NB4 (cell line): Measurements from ENCODE around the gene C5orf46.

Experiments
- POLR2A ChIP-seq: IDR thresholded peaks from 2 replicates; pipeline ENCODE4 v1.6.1; 2011; ENCODE audit warnings: mild to moderate bottlenecking; ENCODE audit not compliant: insufficient read length; ENCODE audit errors: extremely low read depth
- TF ChIP-seq, protein P1 (sequence below): IDR thresholded peaks from one replicate; pipeline ENCODE4 v1.5.1; 2012; ENCODE audit warnings: low read depth, low read length

DNA sequence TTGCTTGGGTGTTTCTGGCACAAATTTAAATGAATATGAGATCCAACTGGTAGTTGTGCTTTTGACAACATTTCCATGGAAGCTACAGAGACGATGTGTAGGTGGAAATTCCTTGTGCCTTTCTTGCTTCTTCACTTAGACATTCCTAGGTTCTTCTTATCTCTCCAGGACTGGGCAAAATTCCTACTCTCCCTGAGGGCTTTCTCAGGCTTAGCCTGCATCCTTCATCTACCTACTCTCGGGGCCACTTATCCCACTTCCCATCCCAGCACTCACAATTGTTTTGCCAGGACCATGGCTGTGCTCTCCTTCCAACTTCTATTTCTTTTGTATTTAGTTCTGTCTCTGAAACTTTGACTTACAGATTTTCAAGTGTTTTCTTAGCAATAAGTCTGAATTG lies 57.1 kb downstream of the C5orf46 start:
- TF ChIP-seq, protein P1, sequence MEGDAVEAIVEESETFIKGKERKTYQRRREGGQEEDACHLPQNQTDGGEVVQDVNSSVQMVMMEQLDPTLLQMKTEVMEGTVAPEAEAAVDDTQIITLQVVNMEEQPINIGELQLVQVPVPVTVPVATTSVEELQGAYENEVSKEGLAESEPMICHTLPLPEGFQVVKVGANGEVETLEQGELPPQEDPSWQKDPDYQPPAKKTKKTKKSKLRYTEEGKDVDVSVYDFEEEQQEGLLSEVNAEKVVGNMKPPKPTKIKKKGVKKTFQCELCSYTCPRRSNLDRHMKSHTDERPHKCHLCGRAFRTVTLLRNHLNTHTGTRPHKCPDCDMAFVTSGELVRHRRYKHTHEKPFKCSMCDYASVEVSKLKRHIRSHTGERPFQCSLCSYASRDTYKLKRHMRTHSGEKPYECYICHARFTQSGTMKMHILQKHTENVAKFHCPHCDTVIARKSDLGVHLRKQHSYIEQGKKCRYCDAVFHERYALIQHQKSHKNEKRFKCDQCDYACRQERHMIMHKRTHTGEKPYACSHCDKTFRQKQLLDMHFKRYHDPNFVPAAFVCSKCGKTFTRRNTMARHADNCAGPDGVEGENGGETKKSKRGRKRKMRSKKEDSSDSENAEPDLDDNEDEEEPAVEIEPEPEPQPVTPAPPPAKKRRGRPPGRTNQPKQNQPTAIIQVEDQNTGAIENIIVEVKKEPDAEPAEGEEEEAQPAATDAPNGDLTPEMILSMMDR: no peak
- no peak for TF ChIP-seq POLR2A
